ENCODE data around the gene EHBP1L1. TPM values are rescaled to one million over a fixed set of nuclear protein-coding genes. Genes with fewer than 3 reads are reported as not detected.
A peak's percentile ranks its signal among the peaks of the same experiment; 100 is the strongest.

Gene EHBP1L1
- total RNA-seq, 2 experiments from 2014 or later = 59.7 to 71.6 TPM

DNA sequence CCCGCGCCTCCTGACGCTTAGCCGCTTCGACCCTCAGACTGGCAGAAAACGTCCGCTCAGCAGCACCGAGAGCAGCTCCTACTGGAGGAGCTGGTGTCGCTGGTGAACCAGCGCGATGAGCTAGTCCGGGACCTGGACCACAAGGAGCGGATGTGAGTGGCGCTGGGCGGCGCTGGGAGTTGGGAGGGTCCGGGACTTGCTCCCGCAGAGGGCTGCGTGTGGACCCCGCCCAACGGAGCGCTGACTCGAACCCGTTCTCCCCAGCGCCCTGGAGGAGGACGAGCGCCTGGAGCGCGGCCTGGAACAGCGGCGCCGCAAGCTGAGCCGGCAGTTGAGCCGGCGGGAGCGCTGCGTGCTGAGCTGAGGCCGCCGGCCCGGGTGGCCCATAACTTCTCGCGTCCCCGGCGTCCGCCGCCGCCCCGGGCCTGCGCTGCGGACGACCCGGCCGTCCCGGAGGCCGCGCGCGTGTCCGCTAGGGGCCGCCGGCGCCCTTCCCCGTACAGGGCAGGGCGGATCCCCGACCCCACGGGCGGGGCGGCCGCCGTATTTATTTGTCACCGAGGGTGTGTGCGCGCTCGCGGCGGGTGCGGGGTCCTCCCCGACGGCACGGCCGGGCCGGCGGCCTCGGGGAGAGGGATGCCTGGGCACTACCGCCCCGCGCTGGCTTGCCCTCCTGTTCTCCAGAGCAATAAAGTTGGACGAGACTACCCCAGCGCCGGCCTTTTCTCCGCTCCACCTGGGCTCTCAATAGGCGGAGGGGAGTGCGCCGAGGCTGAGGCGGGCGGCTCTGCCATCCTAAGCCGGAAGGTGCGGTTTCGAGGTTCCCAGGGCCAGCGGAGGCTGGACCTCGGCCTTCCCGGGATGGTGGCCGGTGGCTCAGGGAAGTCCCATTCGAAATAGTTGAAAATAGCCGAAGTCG is 16.3 kb downstream of the EHBP1L1 start:
- Histone ChIP-seq H3K79me2 (ENCODE audit: insufficient read depth, low read depth, low read length) (no peaks in the 10 kb centered on the region), H3K9me3 (ENCODE audit: low read length) (no peaks in the 10 kb centered on the region), H2AFZ (ENCODE audit: low read length) (no peak overlapping the region), H3K4me1 (ENCODE audit: insufficient read depth, low read length, poor library complexity, severe bottlenecking) (peaks cover 28% of the 10 kb centered on the region), H3K36me3 (ENCODE audit: insufficient read depth, low read length) (peaks cover 14% of the 10 kb centered on the region; the same call in 1 of the 2 replicates), H3K9me2 (ENCODE audit: insufficient read depth, low read length) (no peaks in the 10 kb centered on the region), H3K27ac (ENCODE audit: low read depth, low read length, poor library complexity, severe bottlenecking) (no peak overlapping the region), H4K20me1 (ENCODE audit: insufficient read depth, low read length) (no peaks in the 10 kb centered on the region), H3K4me2 (ENCODE audit: low read length) (no peak overlapping the region), H3K4me3 (ENCODE audit: low read depth, low read length, poor library complexity, severe bottlenecking) (no peak overlapping the region)
- BruUV-seq (replicated peaks) = TSS peak; percentile 81
- CTCF ChIA-PET (ENCODE audit: unreplicated experiment) = interaction anchor here (0.6 kb wide), 1 partner anchor 278 kb away, joined by 8 read pairs; no protein-coding TSS in a partner anchor
- no peak for DNase-seq (ENCODE audit: low spot score)
- intact Hi-C loops (cut with micrococcal nuclease; ENCODE audit: unreplicated experiment) = no loop called here
- TF ChIP-seq, protein P1, sequence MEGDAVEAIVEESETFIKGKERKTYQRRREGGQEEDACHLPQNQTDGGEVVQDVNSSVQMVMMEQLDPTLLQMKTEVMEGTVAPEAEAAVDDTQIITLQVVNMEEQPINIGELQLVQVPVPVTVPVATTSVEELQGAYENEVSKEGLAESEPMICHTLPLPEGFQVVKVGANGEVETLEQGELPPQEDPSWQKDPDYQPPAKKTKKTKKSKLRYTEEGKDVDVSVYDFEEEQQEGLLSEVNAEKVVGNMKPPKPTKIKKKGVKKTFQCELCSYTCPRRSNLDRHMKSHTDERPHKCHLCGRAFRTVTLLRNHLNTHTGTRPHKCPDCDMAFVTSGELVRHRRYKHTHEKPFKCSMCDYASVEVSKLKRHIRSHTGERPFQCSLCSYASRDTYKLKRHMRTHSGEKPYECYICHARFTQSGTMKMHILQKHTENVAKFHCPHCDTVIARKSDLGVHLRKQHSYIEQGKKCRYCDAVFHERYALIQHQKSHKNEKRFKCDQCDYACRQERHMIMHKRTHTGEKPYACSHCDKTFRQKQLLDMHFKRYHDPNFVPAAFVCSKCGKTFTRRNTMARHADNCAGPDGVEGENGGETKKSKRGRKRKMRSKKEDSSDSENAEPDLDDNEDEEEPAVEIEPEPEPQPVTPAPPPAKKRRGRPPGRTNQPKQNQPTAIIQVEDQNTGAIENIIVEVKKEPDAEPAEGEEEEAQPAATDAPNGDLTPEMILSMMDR (conservative IDR thresholded peaks at IDR 0.05; ENCODE audit: low read length) = no peak
- no peak for TF ChIP-seq EZH2phosphoT487 (IDR thresholded peaks at IDR 0.05; ENCODE audit: borderline replicate concordance, low read depth, low read length)
- POLR2A ChIA-PET = interaction anchor here (0.6 to 1.2 kb wide), 3 partner anchors 11 to 28 kb away, joined by 3 to 5 read pairs (median 3); no protein-coding TSS in a partner anchor

DNA sequence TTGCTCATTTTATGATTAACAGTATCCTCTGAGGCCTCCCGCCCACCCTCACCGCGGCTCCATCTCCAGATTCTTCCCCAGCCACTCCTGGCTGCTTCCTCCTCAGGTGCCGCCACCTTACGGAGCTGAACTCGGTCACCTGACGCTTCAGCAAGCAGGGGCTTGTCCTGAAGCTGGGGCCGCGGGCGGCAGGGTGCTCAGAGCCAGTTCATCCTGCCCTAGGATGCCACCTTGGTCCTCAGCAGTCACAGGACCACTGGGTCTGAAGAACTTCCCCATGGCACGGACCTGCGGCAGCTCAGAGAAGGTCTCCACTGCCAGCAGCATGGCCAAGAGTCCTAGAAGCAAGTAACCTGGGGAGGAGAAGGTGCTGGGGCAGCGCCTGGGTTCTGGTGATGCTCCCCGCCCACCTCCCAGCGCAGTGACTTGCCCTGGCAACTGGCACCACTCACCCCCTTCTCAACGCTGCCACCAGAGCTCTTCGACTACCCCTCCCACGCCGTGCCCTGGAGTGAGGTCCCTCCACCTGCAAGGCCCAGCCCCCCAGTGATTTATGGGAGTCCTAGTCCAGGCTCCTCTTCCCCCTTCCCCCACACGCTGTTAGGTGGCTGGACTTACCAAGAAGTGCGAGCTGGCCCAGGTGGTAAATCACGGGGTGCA is 17.1 kb downstream of the EHBP1L1 start:
- Histone ChIP-seq H3K4me2 (ENCODE audit: low read length) (no peak overlapping the region), H3K4me1 (ENCODE audit: insufficient read depth, low read length, poor library complexity, severe bottlenecking) (peaks cover 20% of the 10 kb centered on the region), H3K27ac (ENCODE audit: low read depth, low read length, poor library complexity, severe bottlenecking) (no peak overlapping the region), H4K20me1 (ENCODE audit: insufficient read depth, low read length) (no peaks in the 10 kb centered on the region), H3K36me3 (ENCODE audit: insufficient read depth, low read length) (peaks cover 18% of the 10 kb centered on the region; the same call in 1 of the 2 replicates), H3K9me3 (ENCODE audit: low read length) (no peaks in the 10 kb centered on the region), H3K9me2 (ENCODE audit: insufficient read depth, low read length) (no peaks in the 10 kb centered on the region), H2AFZ (ENCODE audit: low read length) (no peak overlapping the region), H3K79me2 (ENCODE audit: insufficient read depth, low read depth, low read length) (no peaks in the 10 kb centered on the region), H3K4me3 (ENCODE audit: low read depth, low read length, poor library complexity, severe bottlenecking) (no peak overlapping the region)
- TF ChIP-seq, protein P1 (conservative IDR thresholded peaks at IDR 0.05; ENCODE audit: low read length) = no peak
- no peak for TF ChIP-seq EZH2phosphoT487 (IDR thresholded peaks at IDR 0.05; ENCODE audit: borderline replicate concordance, low read depth, low read length)
- DNase-seq (ENCODE audit: low spot score) = no peak
- no TSS peak for BruUV-seq (replicated peaks)
- intact Hi-C loops (cut with micrococcal nuclease; ENCODE audit: unreplicated experiment) = loop anchor here (1.0 kb wide), 1 partner anchor 52 kb away; no protein-coding TSS in a partner anchor
- ChIA-PET CTCF (ENCODE audit: unreplicated experiment) (interaction anchor here (0.6 to 1.1 kb wide), 2 partner anchors 16 to 18 kb away, joined by 3 to 4 read pairs; no protein-coding TSS in a partner anchor), POLR2A (interaction anchor here (0.6 to 1.2 kb wide), 2 partner anchors 10 to 29 kb away, joined by 3 to 5 read pairs; no protein-coding TSS in a partner anchor)

All from OCI-LY7 (cell line).